ENCODE measurements around the gene TRAPPC8. TPM values are rescaled to one million over a fixed set of nuclear protein-coding genes. Genes with fewer than 3 reads are reported as not detected.

TRAPPC8 gene
- total RNA-seq, 1 experiment from 2014 or later: 37.9 TPM

GRCh38 chr18:31976242-31976641 lies 33.3 kb upstream of the TRAPPC8 start:
- H3K27ac ChIP-seq (ENCODE audit: low read depth, low read length, poor library complexity, severe bottlenecking): no peak overlapping the region
- H3K9me3 ChIP-seq (ENCODE audit: low read depth, low read length, poor library complexity, severe bottlenecking): peaks cover 11% of the 10 kb centered on the region
- intact Hi-C loops (cut with micrococcal nuclease; ENCODE audit: unreplicated experiment): loop anchor here (2.0 to 5.0 kb wide), 2 partner anchors 149 to 235 kb away; no protein-coding TSS in a partner anchor
- no peak for DNase-seq (ENCODE audit: low spot score)
- no peak overlapping the region for H3K4me3 ChIP-seq (ENCODE audit: low read depth, low read length, poor library complexity, severe bottlenecking)
- no peak for TF ChIP-seq CTCF (conservative IDR thresholded peaks at IDR 0.05; ENCODE audit: low read depth, low read length)
- no peaks in the 10 kb centered on the region for H3K27me3 ChIP-seq (replicated peaks; ENCODE audit: insufficient read depth, low read depth, low read length, poor library complexity)
- ChIA-PET CTCF (interaction anchor here (0.6 kb wide), 1 partner anchor 241 kb away, joined by 3 read pairs; no protein-coding TSS in a partner anchor), POLR2A (ENCODE audit: low non-redundant PET) (no interaction called here)
- no TSS peak for BruUV-seq (replicated peaks)
- H3K4me1 ChIP-seq (ENCODE audit: insufficient read depth, low read length, poor library complexity, severe bottlenecking): no peaks in the 10 kb centered on the region
- no peaks in the 10 kb centered on the region for H3K36me3 ChIP-seq (ENCODE audit: insufficient read depth, low read length, poor library complexity, severe bottlenecking)

- H3K27me3 ChIP-seq (replicated peaks; ENCODE audit: insufficient read depth, low read depth, low read length, poor library complexity): no peaks in the 10 kb centered on the region
- no peak for DNase-seq (ENCODE audit: low spot score)
- ChIA-PET POLR2A (ENCODE audit: low non-redundant PET) (no interaction called here), CTCF (no interaction called here)
- peaks cover 11% of the 10 kb centered on the region for H3K9me3 ChIP-seq (ENCODE audit: low read depth, low read length, poor library complexity, severe bottlenecking)
- no peak overlapping the region for H3K27ac ChIP-seq (ENCODE audit: low read depth, low read length, poor library complexity, severe bottlenecking)
- intact Hi-C loops (cut with micrococcal nuclease; ENCODE audit: unreplicated experiment): no loop called here
- H3K36me3 ChIP-seq (ENCODE audit: insufficient read depth, low read length, poor library complexity, severe bottlenecking): no peaks in the 10 kb centered on the region
- no TSS peak for BruUV-seq (replicated peaks)
- no peak for TF ChIP-seq CTCF (conservative IDR thresholded peaks at IDR 0.05; ENCODE audit: low read depth, low read length)
- no peak overlapping the region for H3K4me3 ChIP-seq (ENCODE audit: low read depth, low read length, poor library complexity, severe bottlenecking)
- H3K4me1 ChIP-seq (ENCODE audit: insufficient read depth, low read length, poor library complexity, severe bottlenecking): no peaks in the 10 kb centered on the region
Observed at GRCh38 chr18:31973929-31974546, 31.1 kb upstream of the TRAPPC8 start.

- ChIA-PET CTCF (no interaction called here), POLR2A (ENCODE audit: low non-redundant PET) (no interaction called here)
- no TSS peak for BruUV-seq (replicated peaks)
- Histone ChIP-seq H3K9me3 (ENCODE audit: low read depth, low read length, poor library complexity, severe bottlenecking) (peaks cover 11% of the 10 kb centered on the region), H3K27ac (ENCODE audit: low read depth, low read length, poor library complexity, severe bottlenecking) (no peak overlapping the region), H3K27me3 (replicated peaks; ENCODE audit: insufficient read depth, low read depth, low read length, poor library complexity) (no peaks in the 10 kb centered on the region), H3K4me1 (ENCODE audit: insufficient read depth, low read length, poor library complexity, severe bottlenecking) (no peaks in the 10 kb centered on the region), H3K36me3 (ENCODE audit: insufficient read depth, low read length, poor library complexity, severe bottlenecking) (no peaks in the 10 kb centered on the region), H3K4me3 (ENCODE audit: low read depth, low read length, poor library complexity, severe bottlenecking) (no peak overlapping the region)
- TF ChIP-seq CTCF (conservative IDR thresholded peaks at IDR 0.05; ENCODE audit: low read depth, low read length): no peak
- TF ChIP-seq EZH2 (IDR thresholded peaks at IDR 0.05; ENCODE audit: borderline replicate concordance, low read depth, low read length, poor library complexity, severe bottlenecking): no peak
- DNase-seq (ENCODE audit: low spot score): no peak
- intact Hi-C loops (cut with micrococcal nuclease; ENCODE audit: unreplicated experiment): no loop called here
Observed at GRCh38 chr18:31970617-31971016, 27.7 kb upstream of the TRAPPC8 start.
